ENCODE results near the gene MYH3.

Gene MYH3

DNA sequence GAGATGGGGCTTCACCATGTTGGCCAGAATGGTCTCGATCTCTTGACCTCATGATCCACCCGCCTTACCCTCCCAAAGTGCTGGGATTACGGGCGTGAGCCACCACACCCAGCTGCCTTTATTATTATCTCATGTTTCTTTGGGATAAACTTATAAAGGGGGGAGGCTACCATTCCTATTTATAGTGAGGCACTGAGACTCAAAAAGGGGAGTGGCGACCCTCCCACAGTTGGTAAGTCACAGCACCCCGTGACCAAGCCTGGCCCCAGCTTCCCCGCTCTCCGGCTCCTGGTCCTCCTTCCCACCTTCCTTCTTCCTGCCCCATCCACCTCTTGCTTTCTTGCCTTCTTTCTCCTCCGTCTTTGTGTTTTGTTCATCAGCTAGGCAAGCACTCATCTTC, 5.2 kb downstream of the MYH3 start:
- Histone ChIP-seq H3K79me2 (ENCODE audit: insufficient read depth, low read depth) (no peaks in the 10 kb centered on the region), H3K4me1 (ENCODE audit: low read depth, poor library complexity, severe bottlenecking) (no peaks in the 10 kb centered on the region), H3K9ac (no peak overlapping the region), H3K4me3 (IDR thresholded peaks at IDR 0.05; ENCODE audit: insufficient read depth, low read depth, low read length) (no peak overlapping the region), H3K27ac (no peak overlapping the region), H2AFZ (ENCODE audit: low read depth) (no peak overlapping the region), H3K36me3 (ENCODE audit: insufficient read depth) (no peaks in the 10 kb centered on the region), H4K20me1 (ENCODE audit: insufficient read depth) (no peaks in the 10 kb centered on the region), H3K4me2 (no peak overlapping the region), H3K27me3 (ENCODE audit: insufficient read depth, low read depth) (no peaks in the 10 kb centered on the region)
- TF ChIP-seq, protein P1, sequence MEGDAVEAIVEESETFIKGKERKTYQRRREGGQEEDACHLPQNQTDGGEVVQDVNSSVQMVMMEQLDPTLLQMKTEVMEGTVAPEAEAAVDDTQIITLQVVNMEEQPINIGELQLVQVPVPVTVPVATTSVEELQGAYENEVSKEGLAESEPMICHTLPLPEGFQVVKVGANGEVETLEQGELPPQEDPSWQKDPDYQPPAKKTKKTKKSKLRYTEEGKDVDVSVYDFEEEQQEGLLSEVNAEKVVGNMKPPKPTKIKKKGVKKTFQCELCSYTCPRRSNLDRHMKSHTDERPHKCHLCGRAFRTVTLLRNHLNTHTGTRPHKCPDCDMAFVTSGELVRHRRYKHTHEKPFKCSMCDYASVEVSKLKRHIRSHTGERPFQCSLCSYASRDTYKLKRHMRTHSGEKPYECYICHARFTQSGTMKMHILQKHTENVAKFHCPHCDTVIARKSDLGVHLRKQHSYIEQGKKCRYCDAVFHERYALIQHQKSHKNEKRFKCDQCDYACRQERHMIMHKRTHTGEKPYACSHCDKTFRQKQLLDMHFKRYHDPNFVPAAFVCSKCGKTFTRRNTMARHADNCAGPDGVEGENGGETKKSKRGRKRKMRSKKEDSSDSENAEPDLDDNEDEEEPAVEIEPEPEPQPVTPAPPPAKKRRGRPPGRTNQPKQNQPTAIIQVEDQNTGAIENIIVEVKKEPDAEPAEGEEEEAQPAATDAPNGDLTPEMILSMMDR (conservative IDR thresholded peaks at IDR 0.05; ENCODE audit: low read depth, low read length): no peak

DNA sequence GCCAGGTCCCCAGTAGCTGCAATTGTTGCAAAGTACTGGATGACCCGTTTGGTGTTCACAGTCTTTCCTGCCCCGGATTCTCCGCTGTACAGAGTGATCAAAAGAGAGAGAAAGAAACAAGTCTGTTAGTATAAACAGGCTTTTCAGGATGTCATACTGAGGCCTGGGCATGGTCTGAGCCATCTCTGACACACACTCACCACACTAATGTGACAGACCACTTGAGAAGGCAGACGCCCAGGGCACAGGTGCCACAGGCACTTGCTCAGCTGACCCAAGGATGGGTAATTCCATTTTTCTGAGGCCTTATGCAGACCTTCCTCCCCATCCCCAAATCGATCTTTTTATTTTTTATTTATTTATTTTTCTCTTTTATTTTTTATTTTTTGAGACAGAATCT, 7.5 kb downstream of the MYH3 start:
- Histone ChIP-seq H3K4me1 (ENCODE audit: low read depth, poor library complexity, severe bottlenecking) (no peaks in the 10 kb centered on the region), H3K36me3 (ENCODE audit: insufficient read depth) (no peaks in the 10 kb centered on the region), H3K9ac (no peak overlapping the region), H3K27me3 (ENCODE audit: insufficient read depth, low read depth) (no peaks in the 10 kb centered on the region), H3K4me2 (no peak overlapping the region), H2AFZ (ENCODE audit: low read depth) (no peak overlapping the region), H3K27ac (no peak overlapping the region), H3K79me2 (ENCODE audit: insufficient read depth, low read depth) (no peaks in the 10 kb centered on the region), H4K20me1 (ENCODE audit: insufficient read depth) (no peaks in the 10 kb centered on the region), H3K4me3 (IDR thresholded peaks at IDR 0.05; ENCODE audit: insufficient read depth, low read depth, low read length) (no peak overlapping the region)
- TF ChIP-seq, protein P1 (conservative IDR thresholded peaks at IDR 0.05; ENCODE audit: low read depth, low read length): no peak

DNA sequence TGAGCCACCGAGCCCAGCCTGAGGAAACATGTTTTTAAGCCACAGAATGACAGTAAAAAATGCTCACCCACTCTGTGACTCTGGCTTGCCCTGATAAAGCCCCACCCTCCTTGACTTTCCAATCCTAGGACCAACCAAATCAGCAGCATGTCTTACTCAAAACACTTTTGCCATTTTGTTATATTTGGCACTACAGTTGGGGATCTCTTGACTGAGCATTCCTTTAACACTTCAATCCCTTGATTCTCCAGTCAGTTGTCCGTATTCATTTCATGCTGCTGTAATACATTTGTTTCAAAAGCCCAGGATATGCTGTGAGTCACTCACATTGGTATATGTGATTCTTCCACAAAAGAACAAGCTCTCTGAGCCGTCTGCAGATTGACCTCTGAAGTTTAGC, 8.2 kb downstream of the MYH3 start:
- Histone ChIP-seq H3K9ac (no peak overlapping the region), H3K27ac (no peak overlapping the region), H4K20me1 (ENCODE audit: insufficient read depth) (no peaks in the 10 kb centered on the region), H3K27me3 (ENCODE audit: insufficient read depth, low read depth) (no peaks in the 10 kb centered on the region), H3K4me3 (IDR thresholded peaks at IDR 0.05; ENCODE audit: insufficient read depth, low read depth, low read length) (no peak overlapping the region), H3K4me2 (no peak overlapping the region), H3K36me3 (ENCODE audit: insufficient read depth) (no peaks in the 10 kb centered on the region), H2AFZ (ENCODE audit: low read depth) (no peak overlapping the region), H3K4me1 (ENCODE audit: low read depth, poor library complexity, severe bottlenecking) (no peaks in the 10 kb centered on the region), H3K79me2 (ENCODE audit: insufficient read depth, low read depth) (no peaks in the 10 kb centered on the region)
- TF ChIP-seq, protein P1 (conservative IDR thresholded peaks at IDR 0.05; ENCODE audit: low read depth, low read length): no peak

DNA sequence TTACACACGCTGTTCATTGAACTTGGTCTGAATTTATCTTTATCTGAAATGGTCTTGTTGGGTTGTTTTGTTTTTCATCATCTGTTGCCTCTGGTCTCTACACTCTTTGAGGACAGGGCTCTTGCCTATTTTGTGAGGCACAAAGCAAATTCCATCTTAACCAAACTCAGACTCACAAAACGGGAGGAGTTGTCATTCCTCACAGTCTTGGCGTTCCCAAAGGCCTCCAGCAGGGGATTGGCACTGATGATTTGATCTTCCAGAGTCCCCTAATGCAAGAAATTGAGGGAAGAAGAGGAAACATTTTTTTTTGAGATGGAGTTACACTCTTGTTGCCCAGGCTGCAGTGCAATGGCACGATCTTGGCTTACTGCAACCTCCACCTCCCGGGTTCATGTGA, 8.7 kb downstream of the MYH3 start:
- H4K20me1 ChIP-seq (ENCODE audit: insufficient read depth): no peaks in the 10 kb centered on the region
- H2AFZ ChIP-seq (ENCODE audit: low read depth): no peak overlapping the region
- no peak overlapping the region for H3K4me2 ChIP-seq
- no peaks in the 10 kb centered on the region for H3K79me2 ChIP-seq (ENCODE audit: insufficient read depth, low read depth)
- TF ChIP-seq, protein P1 (conservative IDR thresholded peaks at IDR 0.05; ENCODE audit: low read depth, low read length): no peak
- H3K27ac ChIP-seq: no peak overlapping the region
- no peak overlapping the region for H3K9ac ChIP-seq
- H3K4me3 ChIP-seq (IDR thresholded peaks at IDR 0.05; ENCODE audit: insufficient read depth, low read depth, low read length): no peak overlapping the region
- no peaks in the 10 kb centered on the region for H3K4me1 ChIP-seq (ENCODE audit: low read depth, poor library complexity, severe bottlenecking)
- no peaks in the 10 kb centered on the region for H3K36me3 ChIP-seq (ENCODE audit: insufficient read depth)
- no peaks in the 10 kb centered on the region for H3K27me3 ChIP-seq (ENCODE audit: insufficient read depth, low read depth)

Data from KMS-11 (cell line).